ENCODE data around the gene TRIM5. TPM values are rescaled to one million over a fixed set of nuclear protein-coding genes. Genes with fewer than 3 reads are reported as not detected.
"Not testable (repeated sequence)": the region's sequence is repeated elsewhere in the genome, so short reads cannot be mapped to it uniquely, and the experiment has no call there.

Gene TRIM5
- total RNA-seq, 2 experiments from 2014 or later: 18.9 to 21.0 TPM

DNA sequence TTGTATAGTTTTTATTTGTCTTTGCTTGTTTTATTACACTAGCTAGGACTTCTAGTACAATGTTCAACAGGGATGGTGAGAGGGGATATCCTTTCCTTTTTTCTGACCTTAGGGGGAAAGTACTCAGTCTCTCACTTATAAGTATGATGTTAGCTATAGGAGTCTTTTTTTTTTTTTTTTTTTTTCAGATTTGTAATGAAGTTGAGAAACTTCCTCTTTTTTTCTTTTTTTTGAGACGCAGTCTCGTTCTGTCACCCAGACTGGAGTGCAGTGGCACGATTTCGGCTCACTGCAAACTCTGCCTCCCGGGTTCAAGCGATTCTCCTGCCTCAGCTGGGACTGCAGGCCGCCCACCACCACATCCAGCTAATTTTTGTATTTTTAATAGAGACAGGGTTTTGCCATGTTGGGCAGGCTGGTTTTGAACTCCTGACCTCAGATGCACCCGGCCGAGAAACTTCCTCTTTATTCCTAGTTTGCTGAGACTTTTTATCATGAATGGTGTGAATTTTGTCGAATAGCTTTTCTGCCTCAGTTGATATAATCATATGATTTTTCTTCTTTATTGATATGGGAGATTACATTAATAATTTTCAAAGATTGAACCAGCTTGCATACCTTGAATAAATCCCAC lies 15.7 kb upstream of the TRIM5 start:
- Mint-ChIP-seq H3K27me3 (no peaks in the 10 kb centered on the region), H3K4me1 (ENCODE audit: low read depth) (peaks cover 64% of the 10 kb centered on the region)
- CTCF ChIA-PET: no interaction called here

GRCh38 chr11:5698281-5698680 lies 13.4 kb upstream of the TRIM5 start:
- H3K9me3 Mint-ChIP-seq: no peaks in the 10 kb centered on the region
- CTCF ChIA-PET: interaction anchor here (1.6 kb wide), 1 partner anchor 14 kb away, joined by 7 read pairs; the partner anchor contains the start of gene TRIM5
- POLR2A ChIA-PET: no interaction called here

More for the DNA sequence above, 15.7 kb upstream of the TRIM5 start:
- no peak overlapping the region for H3K27ac Mint-ChIP-seq
- no peak overlapping the region for H3K4me3 Mint-ChIP-seq
- POLR2A ChIA-PET: interaction anchor here (0.8 to 1.2 kb wide), 2 partner anchors 9 to 10 kb away, joined by 3 read pairs; partner anchors contain the start of gene TRIM22
- no peaks in the 10 kb centered on the region for H3K9me3 Mint-ChIP-seq
- peaks cover 41% of the 10 kb centered on the region for H3K36me3 Mint-ChIP-seq
- intact Hi-C loops (cut with micrococcal nuclease): no loop called here
- DNase-seq: no peak

GRCh38 chr11:5696210-5696609 lies 11.3 kb upstream of the TRIM5 start:
- no peak overlapping the region for H3K4me3 Mint-ChIP-seq
- no peaks in the 10 kb centered on the region for H3K9me3 Mint-ChIP-seq
- H3K36me3 Mint-ChIP-seq: peaks cover 31% of the 10 kb centered on the region
- no peaks in the 10 kb centered on the region for H3K27me3 Mint-ChIP-seq
- H3K4me1 Mint-ChIP-seq (ENCODE audit: low read depth): peaks cover 63% of the 10 kb centered on the region
- no peak overlapping the region for H3K27ac Mint-ChIP-seq
- ChIA-PET CTCF (interaction anchor here (0.9 kb wide), 1 partner anchor 11 kb away, joined by 4 read pairs; the partner anchor contains the start of gene TRIM5), POLR2A (no interaction called here)
- no peak for DNase-seq
- intact Hi-C loops (cut with micrococcal nuclease): no loop called here

More at GRCh38 chr11:5698281-5698680, 13.4 kb upstream of the TRIM5 start:
- Mint-ChIP-seq H3K27me3 (no peaks in the 10 kb centered on the region), H3K4me1 (ENCODE audit: low read depth) (peaks cover 64% of the 10 kb centered on the region), H3K4me3 (no peak overlapping the region), H3K27ac (no peak overlapping the region), H3K36me3 (peaks cover 38% of the 10 kb centered on the region)
- intact Hi-C loops (cut with micrococcal nuclease): no loop called here
- no peak for DNase-seq

DNA sequence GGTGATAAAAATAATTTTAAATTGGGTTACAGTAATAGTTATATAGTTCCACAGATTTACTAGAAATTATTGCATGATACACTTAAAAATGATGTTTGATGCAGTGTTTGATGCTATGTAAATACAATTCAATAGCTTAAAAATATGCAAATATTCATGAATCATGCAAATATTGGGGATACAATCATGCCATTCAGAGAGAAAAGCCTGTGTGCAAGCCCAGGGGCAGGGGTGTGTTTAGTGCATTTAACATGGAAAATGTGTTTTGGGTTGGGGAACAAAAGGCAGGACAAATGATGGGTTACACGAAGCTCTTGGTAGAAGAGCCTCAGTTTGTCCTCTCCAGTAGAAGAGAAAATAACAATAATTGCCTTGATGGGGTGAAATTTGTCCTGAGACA lies 10.7 kb upstream of the TRIM5 start:
- no peak for DNase-seq
- Mint-ChIP-seq H3K27me3 (no peaks in the 10 kb centered on the region), H3K4me3 (no peak overlapping the region), H3K4me1 (ENCODE audit: low read depth) (peaks cover 57% of the 10 kb centered on the region), H3K9me3 (no peaks in the 10 kb centered on the region), H3K36me3 (peaks cover 28% of the 10 kb centered on the region), H3K27ac (no peak overlapping the region)
- ChIA-PET CTCF (interaction anchor here (0.9 kb wide), 1 partner anchor 11 kb away, joined by 4 read pairs; the partner anchor contains the start of gene TRIM5), POLR2A (interaction anchor here (1.4 kb wide), 1 partner anchor 10 kb away, joined by 4 read pairs; no protein-coding TSS in a partner anchor)
- intact Hi-C loops (cut with micrococcal nuclease): no loop called here

GRCh38 chr11:5694642-5695041 lies 9.8 kb upstream of the TRIM5 start:
- peaks cover 56% of the 10 kb centered on the region for H3K4me1 Mint-ChIP-seq (ENCODE audit: low read depth)
- no peaks in the 10 kb centered on the region for H3K9me3 Mint-ChIP-seq
- H3K27me3 Mint-ChIP-seq: no peaks in the 10 kb centered on the region
- no peak overlapping the region for H3K4me3 Mint-ChIP-seq
- POLR2A ChIA-PET: interaction anchor here (1.4 kb wide), 1 partner anchor 9 kb away, joined by 4 read pairs; no protein-coding TSS in a partner anchor
- no peak for DNase-seq
- peaks cover 28% of the 10 kb centered on the region for H3K36me3 Mint-ChIP-seq
- H3K27ac Mint-ChIP-seq: peak overlapping the region; percentile 47
- intact Hi-C loops (cut with micrococcal nuclease): loop anchor here (5.0 kb wide), 1 partner anchor 1053 kb away; no protein-coding TSS in a partner anchor
- CTCF ChIA-PET: interaction anchor here (0.7 kb wide), 1 partner anchor 13 kb away, joined by 3 read pairs; no protein-coding TSS in a partner anchor

DNA sequence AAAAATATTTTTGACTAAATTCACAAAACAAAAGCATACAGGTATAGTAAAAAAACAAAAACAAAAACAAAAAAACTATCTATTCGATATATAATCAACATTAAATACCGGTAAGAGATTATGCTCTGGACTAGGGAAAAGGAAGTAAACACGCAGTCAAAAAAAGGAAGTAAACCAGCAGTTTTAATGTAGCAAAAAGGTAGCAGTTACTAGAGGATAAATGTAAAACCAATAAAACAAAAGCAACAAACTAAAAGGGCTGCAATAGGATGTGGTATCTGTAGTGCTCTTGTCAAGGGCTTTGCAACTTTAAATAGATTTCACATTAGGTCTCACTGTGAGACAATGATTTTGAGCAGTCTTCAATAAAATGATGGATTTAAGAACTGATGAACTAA lies 7.1 kb upstream of the TRIM5 start:
- intact Hi-C loops (cut with micrococcal nuclease): loop anchor here (5.0 kb wide), 1 partner anchor 1055 kb away; no protein-coding TSS in a partner anchor
- POLR2A ChIA-PET: interaction anchor here (1.1 kb wide), 1 partner anchor 9 kb away, joined by 3 read pairs; no protein-coding TSS in a partner anchor
- Mint-ChIP-seq H3K9me3 (no peaks in the 10 kb centered on the region), H3K27me3 (no peaks in the 10 kb centered on the region), H3K36me3 (peaks cover 17% of the 10 kb centered on the region), H3K4me1 (ENCODE audit: low read depth) (peaks cover 56% of the 10 kb centered on the region), H3K4me3 (peak overlapping the region; percentile 89), H3K27ac (peak overlapping the region; percentile 92)
- CTCF ChIA-PET: interaction anchor here (0.6 kb wide), 1 partner anchor 1097 kb away, joined by 3 read pairs; no protein-coding TSS in a partner anchor
- no peak for DNase-seq

- Mint-ChIP-seq H3K36me3 (peaks cover 11% of the 10 kb centered on the region), H3K27ac (peak overlapping the region; percentile 92), H3K4me1 (ENCODE audit: low read depth) (peaks cover 51% of the 10 kb centered on the region), H3K4me3 (peak overlapping the region; percentile 89)
- ChIA-PET POLR2A (interaction anchor here (1.1 kb wide), 1 partner anchor 10 kb away, joined by 3 read pairs; no protein-coding TSS in a partner anchor), CTCF (interaction anchor here (0.6 kb wide), 1 partner anchor 1096 kb away, joined by 3 read pairs; no protein-coding TSS in a partner anchor)
- intact Hi-C loops (cut with micrococcal nuclease): loop anchor here (5.0 kb wide), 1 partner anchor 1056 kb away; no protein-coding TSS in a partner anchor
- DNase-seq, H3K27me3 Mint-ChIP-seq, H3K9me3 Mint-ChIP-seq: not testable (repeated sequence)
Observed at GRCh38 chr11:5691238-5691963, 6.5 kb upstream of the TRIM5 start.

DNA sequence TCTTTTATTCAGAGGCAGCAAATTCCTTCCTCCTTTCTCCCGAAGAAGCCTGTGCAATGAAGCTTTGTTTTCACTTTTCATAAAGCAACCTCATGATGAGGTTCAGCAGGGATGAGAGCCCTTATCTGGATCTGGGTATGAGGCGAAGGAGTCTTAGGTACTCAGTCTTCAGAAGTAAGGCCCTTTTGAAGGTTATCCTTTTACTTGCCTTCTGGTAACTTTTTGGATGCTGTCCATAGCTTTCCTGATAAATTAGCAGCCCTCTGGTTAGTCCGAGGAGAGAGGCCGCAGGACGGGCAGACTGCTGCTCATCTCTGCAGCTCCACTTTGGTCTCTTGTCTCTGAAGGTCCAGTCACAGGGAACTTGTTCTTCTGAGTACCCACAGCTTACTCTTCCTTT lies 5.9 kb upstream of the TRIM5 start:
- CTCF ChIA-PET: no interaction called here

DNA sequence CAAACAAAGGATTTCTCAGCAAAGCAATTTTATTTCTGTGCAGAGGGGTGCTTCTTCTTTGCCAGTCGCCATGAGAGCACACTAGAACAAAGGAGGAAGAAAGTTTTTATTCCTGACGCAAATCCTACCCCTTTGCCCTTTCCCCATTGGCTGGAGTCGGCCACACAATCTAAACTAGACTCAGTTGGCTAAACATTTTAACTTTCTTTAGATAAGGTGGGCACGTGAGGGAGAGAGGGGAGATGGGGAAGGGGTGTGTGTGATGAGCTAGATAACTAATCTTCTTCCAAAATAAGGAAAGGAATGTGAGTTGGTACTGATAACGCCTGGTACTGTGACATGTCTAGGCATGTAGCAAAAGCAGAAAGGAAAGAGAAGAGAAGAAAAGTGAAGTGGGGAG lies 5.3 kb upstream of the TRIM5 start:
- ChIA-PET POLR2A (interaction anchor here (0.5 to 1.4 kb wide), 4 partner anchors 8 to 1055 kb away, joined by 3 to 5 read pairs (median 3); no protein-coding TSS in a partner anchor), CTCF (interaction anchor here (1.1 kb wide), 1 partner anchor 90 kb away, joined by 4 read pairs; no protein-coding TSS in a partner anchor)
- H3K9me3 Mint-ChIP-seq: no peaks in the 10 kb centered on the region

More for the DNA sequence above, 5.9 kb upstream of the TRIM5 start:
- H3K4me1 Mint-ChIP-seq (ENCODE audit: low read depth): peaks cover 47% of the 10 kb centered on the region
- POLR2A ChIA-PET: interaction anchor here (0.5 to 1.1 kb wide), 4 partner anchors 10 to 1055 kb away, joined by 3 to 5 read pairs (median 3); no protein-coding TSS in a partner anchor
- DNase-seq: no peak
- peak overlapping the region; percentile 92 for H3K27ac Mint-ChIP-seq
- H3K27me3 Mint-ChIP-seq: no peaks in the 10 kb centered on the region
- H3K36me3 Mint-ChIP-seq: peaks cover 8% of the 10 kb centered on the region
- intact Hi-C loops (cut with micrococcal nuclease): loop anchor here (5.0 kb wide), 1 partner anchor 1057 kb away; no protein-coding TSS in a partner anchor
- peak overlapping the region; percentile 89 for H3K4me3 Mint-ChIP-seq
- H3K9me3 Mint-ChIP-seq: no peaks in the 10 kb centered on the region

DNA sequence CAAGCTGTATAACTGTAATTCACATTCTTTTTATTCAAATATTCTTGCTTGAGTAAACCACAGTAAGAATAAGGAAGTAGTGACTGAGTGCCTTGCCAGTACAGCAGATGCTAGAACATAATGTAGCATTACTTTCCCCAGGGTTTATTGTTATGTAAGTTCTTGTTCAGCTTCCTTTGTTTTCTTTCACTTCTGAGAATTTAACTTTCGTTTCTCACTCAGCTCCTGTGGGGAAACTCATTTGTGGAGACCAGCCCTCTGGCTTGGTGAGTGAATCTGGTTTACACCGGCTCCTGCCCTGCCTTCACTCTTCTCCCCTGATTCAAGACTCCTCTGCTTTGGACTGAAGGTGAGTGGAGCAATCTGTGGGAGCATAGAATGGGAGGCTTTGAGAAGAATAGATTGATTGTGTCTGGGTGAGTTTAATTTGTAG lies 4.7 kb upstream of the TRIM5 start, which contains the start of gene TRIM22:
TSS of gene TRIM22 (plus strand) at position 240 of the 433 bp plus-strand sequence. CDS start 6,443 bp downstream, outside the sequence.
- peak within 1 kb of the TSS; percentile 89 for H3K4me3 Mint-ChIP-seq
- peak within 1 kb of the TSS; percentile 92 for H3K27ac Mint-ChIP-seq
- peak; percentile 76 for DNase-seq
- H3K9me3 Mint-ChIP-seq: no peaks in the 10 kb centered on the region
- CTCF ChIA-PET: interaction anchor here (1.1 kb wide), 1 partner anchor 90 kb away, joined by 4 read pairs; no protein-coding TSS in a partner anchor
- H3K36me3 Mint-ChIP-seq: peaks cover 6% of the 10 kb centered on the region
- POLR2A ChIA-PET: interaction anchor here (1.1 to 1.4 kb wide), 2 partner anchors 8 to 11 kb away, joined by 3 read pairs; no protein-coding TSS in a partner anchor
- no peaks in the 10 kb centered on the region for H3K27me3 Mint-ChIP-seq
- peaks cover 43% of the 10 kb centered on the region for H3K4me1 Mint-ChIP-seq (ENCODE audit: low read depth)
- intact Hi-C loops (cut with micrococcal nuclease): loop anchor here (1.0 to 10.0 kb wide), 5 partner anchors 65 to 1985 kb away; partner anchors contain the start of genes CNGA4, CYB5R2, FHIP1B and TRIM68

More for the DNA sequence above, 5.3 kb upstream of the TRIM5 start:
- no peaks in the 10 kb centered on the region for H3K27me3 Mint-ChIP-seq
- peak overlapping the region; percentile 89 for H3K4me3 Mint-ChIP-seq
- H3K4me1 Mint-ChIP-seq (ENCODE audit: low read depth): peaks cover 46% of the 10 kb centered on the region
- intact Hi-C loops (cut with micrococcal nuclease): loop anchor here (5.0 kb wide), 1 partner anchor 1057 kb away; no protein-coding TSS in a partner anchor
- peak overlapping the region; percentile 92 for H3K27ac Mint-ChIP-seq
- H3K36me3 Mint-ChIP-seq: peaks cover 8% of the 10 kb centered on the region
- no peak for DNase-seq

- H3K36me3 Mint-ChIP-seq: peaks cover 8% of the 10 kb centered on the region
- H3K9me3 Mint-ChIP-seq: peaks cover 2% of the 10 kb centered on the region
- CTCF ChIA-PET: interaction anchor here (0.8 kb wide), 1 partner anchor 202 kb away, joined by 3 read pairs; no protein-coding TSS in a partner anchor
- intact Hi-C loops (cut with micrococcal nuclease): loop anchor here (5.0 to 10.0 kb wide), 4 partner anchors 546 to 1986 kb away; partner anchors contain the start of genes CNGA4, CYB5R2, FHIP1B and TRIM68
- peaks cover 37% of the 10 kb centered on the region for H3K4me1 Mint-ChIP-seq (ENCODE audit: low read depth)
- peak overlapping the region; percentile 1 for H3K4me3 Mint-ChIP-seq
- POLR2A ChIA-PET: interaction anchor here (0.7 kb wide), 1 partner anchor 634 kb away, joined by 3 read pairs; no protein-coding TSS in a partner anchor
- peak overlapping the region; percentile 76 for H3K27ac Mint-ChIP-seq
- H3K27me3 Mint-ChIP-seq: no peaks in the 10 kb centered on the region
- DNase-seq: no peak
Observed at GRCh38 chr11:5688482-5688881, 3.6 kb upstream of the TRIM5 start.
